Endothelial cell of umbilical vein (primary cell): ENCODE measurements around the gene CDC42EP4. TPM values are rescaled to one million over a fixed set of nuclear protein-coding genes. Genes with fewer than 3 reads are reported as not detected.

Experiments
- BruUV-seq: library from RNA; stranded (reverse); fragments of 400-500 nt; replicated peaks from 2 replicates; lab custom pipeline; 2021; lab: Mats Ljungman, UMichigan
- CTCF ChIA-PET: fragments of 300-600, 350-600 bp; sonication (Branson Sonifier 250); formaldehyde crosslinking; loops from one replicate; lab custom pipeline; 2021; ENCODE audit warnings: antibody characterized with exemption, inconsistent platforms; lab: Charles Lee
- POLR2A ChIA-PET: fragments of 300-600, 350-600 bp; sonication (Branson Sonifier 250); formaldehyde crosslinking; loops from one replicate; lab custom pipeline; 2021; ENCODE audit warnings: antibody characterized with exemption, inconsistent platforms; lab: Charles Lee
- DNase-seq: peaks from one replicate; pipeline ENCODE4 v3.0.0-alpha.2; 2011; ENCODE audit warnings: low read depth, low spot score
- FAIRE-seq: peaks from 2 replicates; lab custom pipeline; 2011; peaks lifted over from hg19 to GRCh38; lab: Jason Lieb, UNC
- H2AFZ ChIP-seq: 2 replicates; pipeline ENCODE4 v1.6.0; 2012; ENCODE audit warnings: low read depth, low read length, control low read depth, inconsistent platforms
- H3K27ac ChIP-seq: 2 replicates; pipeline ENCODE4 v1.5.1; 2011; ENCODE audit warnings: low read depth, mild to moderate bottlenecking, control low read depth, low read length, moderate library complexity; ENCODE audit not compliant: insufficient read depth
- H3K27me3 ChIP-seq, 2 experiments: 2 replicates each; pipeline versions ENCODE4 v1.6.0 to v1.6.1; 2011; ENCODE audit warnings: low read length in 2 of 2, mixed read lengths in 1 of 2; ENCODE audit not compliant: control insufficient read depth in 2 of 2, insufficient read depth in 2 of 2
- H3K36me3 ChIP-seq, 2 experiments: 2 replicates in 1 of 2; 3 replicates in 1 of 2; pipeline ENCODE4 v1.5.1; 2011; ENCODE audit warnings: low read length in 2 of 2, mild to moderate bottlenecking in 1 of 2, moderate library complexity in 1 of 2; ENCODE audit not compliant: control insufficient read depth in 2 of 2, insufficient read depth in 2 of 2; ENCODE audit errors: extremely low read depth in 1 of 2
- H3K4me1 ChIP-seq: 3 replicates; pipeline ENCODE4 v1.5.1; 2011; ENCODE audit warnings: mild to moderate bottlenecking, low read length; ENCODE audit not compliant: control insufficient read depth, insufficient read depth; ENCODE audit errors: extremely low read depth
- H3K4me2 ChIP-seq: 2 replicates; pipeline ENCODE4 v1.6.1; 2011; ENCODE audit warnings: low read length, control low read depth, mixed read lengths; ENCODE audit not compliant: insufficient read depth
- H3K4me3 ChIP-seq, 3 experiments: fragments of 200-600 bp in 1 of 3; sonication (generic), shearing (Covaris generic) in 1 of 3; replicated peaks in 1 of 3; 2 replicates each; pipeline ENCODE4 v1.5.1; 2011 to 2016; ENCODE audit warnings: control low read depth in 3 of 3, low read length in 3 of 3, mild to moderate bottlenecking in 2 of 3, inconsistent platforms in 1 of 3, low read depth in 1 of 3, moderate library complexity in 1 of 3; ENCODE audit not compliant: insufficient read depth in 1 of 3
- H3K79me2 ChIP-seq: 2 replicates; pipeline ENCODE4 v1.6.0; 2012; ENCODE audit warnings: low read length, inconsistent platforms; ENCODE audit not compliant: control insufficient read depth, insufficient read depth
- H3K9ac ChIP-seq: replicated peaks from 2 replicates; pipeline ENCODE3; 2011; ENCODE audit warnings: low read length, control low read depth; ENCODE audit not compliant: insufficient read depth; ENCODE audit errors: extremely low read depth
- H3K9me1 ChIP-seq: replicated peaks from 3 replicates; pipeline ENCODE4 v1.6.0; 2011; ENCODE audit warnings: mild to moderate bottlenecking, low read length; ENCODE audit not compliant: control insufficient read depth, insufficient read depth; ENCODE audit errors: extremely low read depth
- H3K9me3 ChIP-seq: replicated peaks from 2 replicates; pipeline ENCODE4 v1.5.1; 2012; ENCODE audit warnings: low read length, inconsistent platforms; ENCODE audit not compliant: control insufficient read depth, insufficient read depth
- H4K20me1 ChIP-seq: replicated peaks from 2 replicates; pipeline ENCODE3; 2011; ENCODE audit warnings: mild to moderate bottlenecking, low read length; ENCODE audit not compliant: control insufficient read depth, insufficient read depth; ENCODE audit errors: extremely low read depth
- CTCF ChIP-seq, 2 donors: IDR thresholded peaks; 1 replicate in 1 of 2; 2 replicates in 1 of 2; pipeline ENCODE4 v1.5.1; 2011; ENCODE audit warnings: low read length in 2 of 2, mild to moderate bottlenecking in 2 of 2, moderate library complexity in 2 of 2, control low read depth in 1 of 2, inconsistent platforms in 1 of 2, low read depth in 1 of 2; ENCODE audit not compliant: insufficient read depth in 1 of 2; ENCODE audit errors: extremely low read depth in 1 of 2
- EZH2 ChIP-seq: IDR thresholded peaks from 2 replicates; pipeline ENCODE4 v1.6.1; 2012; ENCODE audit warnings: borderline replicate concordance, low read depth, mild to moderate bottlenecking, moderate library complexity, low read length, inconsistent platforms; ENCODE audit not compliant: severe bottlenecking
- FOS ChIP-seq: IDR thresholded peaks from 2 replicates; pipeline ENCODE4 v1.6.1; 2011; ENCODE audit warnings: mild to moderate bottlenecking, low read length, moderate library complexity, borderline replicate concordance; ENCODE audit not compliant: insufficient read depth
- GATA2 ChIP-seq: IDR thresholded peaks from 2 replicates; pipeline ENCODE4 v1.7.0; 2011; ENCODE audit warnings: low read depth, mild to moderate bottlenecking, moderate library complexity, mixed read lengths, low read length; ENCODE audit not compliant: insufficient read length, insufficient read depth
- JUN ChIP-seq: IDR thresholded peaks from 2 replicates; pipeline ENCODE4 v1.6.1; 2011; ENCODE audit warnings: borderline replicate concordance, low read depth; ENCODE audit not compliant: insufficient read length, insufficient read depth
- MYC ChIP-seq: IDR thresholded peaks from one replicate; pipeline ENCODE4 v1.6.1; 2011; ENCODE audit warnings: mild to moderate bottlenecking, low read depth, low read length
- POLR2AphosphoS5 ChIP-seq: IDR thresholded peaks from 2 replicates; pipeline ENCODE4 v1.6.1; 2012; ENCODE audit warnings: low read depth, mild to moderate bottlenecking, control low read depth, low read length, moderate library complexity; ENCODE audit not compliant: insufficient read depth
- dilution Hi-C: fragments of 300-500 bp; cut with MboI; formaldehyde crosslinking; loops from one replicate; pipeline ENCODE4 v1.15.0; 2019; ENCODE audit warnings: low sequenced_read_pairs; ENCODE audit not compliant: extremely low pct_ligation_motif_present
- intact Hi-C: fragments of 100-400 bp; cut with micrococcal nuclease; formaldehyde crosslinking; loops from one replicate; pipeline ENCODE4 v1.10.0; 2022
- polyA plus RNA-seq, 4 experiments: library from polyadenylated mRNA; depleted of rRNA in 3 of 4; stranded (reverse) in 3 of 4; unstranded in 1 of 4; fragments of >200 nt; gene quantifications; 2 replicates each; pipeline versions ENCODE4 v1.2.1 to v1.2.3, GENCODE V29; 2011 to 2012; ENCODE audit warnings: missing spikeins in 1 of 4
- total RNA-seq: library from RNA; stranded (reverse); gene quantifications from 2 replicates; pipeline ENCODE4 v1.2.3, GENCODE V29; 2021
- TF ChIP-seq, protein P1 (sequence below): IDR thresholded peaks from 2 replicates; pipeline ENCODE4 v1.6.1; 2011; ENCODE audit not compliant: insufficient read depth, insufficient read length

CDC42EP4 gene
- total and polyA plus RNA-seq, 2 donors (not counting 3 experiments of a cell fraction or from before 2014, with no cell fraction given) = 11.4 to 19.6 TPM

- Histone ChIP-seq H3K4me3 (no peak overlapping the region), H3K9me3 (no peaks in the 10 kb centered on the region), H3K4me2 (no peak overlapping the region), H2AFZ (peak overlapping the region; percentile 9), H3K27ac (no peak overlapping the region), H3K9me1 (no peaks in the 10 kb centered on the region), H3K4me1 (peaks cover 8% of the 10 kb centered on the region), H4K20me1 (no peaks in the 10 kb centered on the region), H3K79me2 (no peaks in the 10 kb centered on the region), H3K9ac (no peak overlapping the region), H3K36me3 (no peaks in the 10 kb centered on the region), H3K27me3 (no peaks in the 10 kb centered on the region)
- FAIRE-seq = no peak
- POLR2A ChIA-PET = interaction anchor here (0.7 kb wide), 1 partner anchor 50 kb away, joined by 9 read pairs; no protein-coding TSS in a partner anchor
- DNase-seq = no peak
- dilution Hi-C loops (no loop called here), intact Hi-C loops (loop anchor here (1.0 kb wide), 1 partner anchor 30 kb away; no protein-coding TSS in a partner anchor)
- TF ChIP-seq POLR2AphosphoS5 = no peak
- TF ChIP-seq FOS = no peak
- TF ChIP-seq MYC = no peak
- TF ChIP-seq EZH2 = no peak
- no peak for TF ChIP-seq GATA2
- no peak for TF ChIP-seq CTCF (IDR thresholded peaks at IDR 0.05; ENCODE audit: extremely low read depth in 1 of 2, insufficient read depth in 1 of 2, low read depth in 1 of 2, low read length in 2 of 2)
- TF ChIP-seq JUN = no peak
- TF ChIP-seq, protein P1, sequence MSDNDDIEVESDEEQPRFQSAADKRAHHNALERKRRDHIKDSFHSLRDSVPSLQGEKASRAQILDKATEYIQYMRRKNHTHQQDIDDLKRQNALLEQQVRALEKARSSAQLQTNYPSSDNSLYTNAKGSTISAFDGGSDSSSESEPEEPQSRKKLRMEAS = no peak
- CTCF ChIA-PET = interaction anchor here (0.8 to 2.6 kb wide), 5 partner anchors 28 to 145 kb away, joined by 3 to 28 read pairs (median 14); partner anchors contain the start of gene CDC42EP4
- BruUV-seq = no TSS peak
Measured at GRCh38 chr17:73341350-73342049, 29.7 kb upstream of the CDC42EP4 start.
